Right cardiac atrium (tissue), 5 donors: ENCODE results near the gene C1orf122. TPM values are rescaled to one million over a fixed set of nuclear protein-coding genes. Genes with fewer than 3 reads are reported as not detected.

Experiments
- ATAC-seq, 2 donors: fragments of 200-7000 bp; cut with Tn5 transposase; one replicate each; pipeline versions ENCODE4 v1.8.0 to v1.9.1; 2020; ENCODE audit warnings: moderate library complexity in 2 of 2, mild to moderate bottlenecking in 1 of 2
- DNase-seq, 3 donors: peaks; one replicate each; pipeline ENCODE4 v3.0.0-alpha.2; 2020
- H3K27ac ChIP-seq: one replicate; pipeline ENCODE4 v1.5.1; 2013; ENCODE audit warnings: mild to moderate bottlenecking, low read length, control low read depth, moderate library complexity
- H3K27me3 ChIP-seq: one replicate; pipeline ENCODE4 v1.6.1; 2013; ENCODE audit not compliant: control insufficient read depth, insufficient read depth
- H3K4me1 ChIP-seq: one replicate; pipeline ENCODE4 v1.6.1; 2013; ENCODE audit warnings: low read length; ENCODE audit not compliant: control insufficient read depth, insufficient read depth
- H3K4me3 ChIP-seq: one replicate; pipeline ENCODE4 v1.5.1; 2013; ENCODE audit warnings: low read length, control low read depth
- H3K9me3 ChIP-seq: one replicate; pipeline ENCODE4 v1.6.1; 2013; ENCODE audit warnings: low read length; ENCODE audit not compliant: control insufficient read depth
- WGBS: extraction: QIAGEN DNeasy Blood & Tissue Kit; methylation state at CpG from one replicate; pipeline ENCODE4 v1.1.7; 2013; 5-methylcytosine and 5-hydroxymethylcytosine counted together
- intact Hi-C, 4 donors: fragments of 100-400 bp; cut with DNase I; formaldehyde crosslinking; loops; one replicate each; pipeline versions ENCODE4 v1.11.0 to v1.14.0; 2022 to 2023
- polyA plus RNA-seq: library from polyadenylated mRNA; stranded (reverse); fragments of 200-250 nt; gene quantifications from one replicate; pipeline ENCODE4 v1.2.3, GENCODE V29; 2013
- total RNA-seq, 4 donors: library from RNA; stranded (reverse); fragmentation: NEBNext Ultra II Directional; extraction: Animal tissue kit (Norgen Biotek cat#: 25700); gene quantifications; one replicate each; pipeline ENCODE4 v1.2.1, GENCODE V29; 2021
- donor health status: healthy with polysubstance abuse.
- donor health status: DM: no; HTN: yes; CAD: no.
- donor health status: DM: no; HTN: no; CAD: no.
- donor health status: DM: no; HTN: yes; CAD: no; lungs with severe emphysema.
- donor health status: DM: yes; HTN: yes; CAD: no.

The C1orf122 gene
- total and polyA plus RNA-seq, 5 donors: 45.5 to 84.0 (median 57.3) TPM

- 69% methylated on average over 2 of the region's 2 CpGs for WGBS
- H3K27me3 ChIP-seq: no peaks in the 10 kb centered on the region
- H3K4me3 ChIP-seq: no peak overlapping the region
- no peak overlapping the region for H3K27ac ChIP-seq
- intact Hi-C loops: no loop called here
- ATAC-seq (no peak), DNase-seq (no peak)
- no peaks in the 10 kb centered on the region for H3K4me1 ChIP-seq
- H3K9me3 ChIP-seq: no peaks in the 10 kb centered on the region
Measured at GRCh38 chr1:37825506-37825905, 17.9 kb downstream of the C1orf122 start.

GRCh38 chr1:37828410-37829074, 21.0 kb downstream of the C1orf122 start:
- Histone ChIP-seq H3K27ac (no peak overlapping the region), H3K9me3 (no peaks in the 10 kb centered on the region)
- ATAC-seq: no peak

GRCh38 chr1:37831109-37831508, 23.5 kb downstream of the C1orf122 start:
- no peaks in the 10 kb centered on the region for H3K9me3 ChIP-seq
- no peaks in the 10 kb centered on the region for H3K27me3 ChIP-seq
- DNase-seq: no peak
- ATAC-seq: no peak
- no peak overlapping the region for H3K4me3 ChIP-seq
- H3K27ac ChIP-seq: no peak overlapping the region
- intact Hi-C loops: no loop called here
- WGBS: 95% methylated on average over 4 of the region's 4 CpGs
- H3K4me1 ChIP-seq: no peaks in the 10 kb centered on the region

More at GRCh38 chr1:37828410-37829074, 21.0 kb downstream of the C1orf122 start:
- H3K4me1 ChIP-seq: no peaks in the 10 kb centered on the region
- DNase-seq: no peak
- H3K4me3 ChIP-seq: no peak overlapping the region
- no peaks in the 10 kb centered on the region for H3K27me3 ChIP-seq
- intact Hi-C loops: no loop called here
- 96% methylated on average over 12 of the region's 12 CpGs for WGBS

GRCh38 chr1:37831809-37832208, 24.2 kb downstream of the C1orf122 start:
- 96% methylated on average over 2 of the region's 2 CpGs for WGBS
- Histone ChIP-seq H3K9me3 (no peaks in the 10 kb centered on the region), H3K27me3 (no peaks in the 10 kb centered on the region), H3K27ac (no peak overlapping the region), H3K4me3 (no peak overlapping the region), H3K4me1 (no peaks in the 10 kb centered on the region)
- ATAC-seq: no peak
- DNase-seq: no peak
- intact Hi-C loops: no loop called here

- H3K4me1 ChIP-seq: no peaks in the 10 kb centered on the region
- H3K4me3 ChIP-seq: no peak overlapping the region
- no peaks in the 10 kb centered on the region for H3K27me3 ChIP-seq
- no peak for ATAC-seq
- WGBS: 80% methylated on average over 3 of the region's 3 CpGs
- intact Hi-C loops: no loop called here
- H3K9me3 ChIP-seq: no peaks in the 10 kb centered on the region
- no peak for DNase-seq
- H3K27ac ChIP-seq: no peak overlapping the region
Measured at GRCh38 chr1:37836788-37837187, 29.2 kb downstream of the C1orf122 start.

- WGBS: 95% methylated on average over 10 of the region's 10 CpGs
- DNase-seq: no peak
- intact Hi-C loops: no loop called here
Measured at GRCh38 chr1:37839676-37840075, 32.1 kb downstream of the C1orf122 start.

GRCh38 chr1:37840711-37841110, 33.1 kb downstream of the C1orf122 start:
- intact Hi-C loops: no loop called here
- Histone ChIP-seq H3K9me3 (no peaks in the 10 kb centered on the region), H3K4me3 (no peak overlapping the region), H3K27ac (no peak overlapping the region), H3K4me1 (no peaks in the 10 kb centered on the region), H3K27me3 (no peaks in the 10 kb centered on the region)
- 53% methylated on average over 1 of the region's 1 CpG for WGBS
- DNase-seq (no peak), ATAC-seq (no peak)

More at GRCh38 chr1:37839676-37840075, 32.1 kb downstream of the C1orf122 start:
- no peaks in the 10 kb centered on the region for H3K9me3 ChIP-seq
- H3K27ac ChIP-seq: no peak overlapping the region
- ATAC-seq: no peak
- no peaks in the 10 kb centered on the region for H3K27me3 ChIP-seq
- H3K4me1 ChIP-seq: no peaks in the 10 kb centered on the region
- H3K4me3 ChIP-seq: no peak overlapping the region

GRCh38 chr1:37841652-37842051, 34.1 kb downstream of the C1orf122 start:
- intact Hi-C loops: no loop called here
- Histone ChIP-seq H3K9me3 (no peaks in the 10 kb centered on the region), H3K4me1 (no peaks in the 10 kb centered on the region), H3K27ac (no peak overlapping the region), H3K27me3 (no peaks in the 10 kb centered on the region), H3K4me3 (no peak overlapping the region)
- 91% methylated on average over 3 of the region's 3 CpGs for WGBS
- ATAC-seq (no peak), DNase-seq (no peak)

GRCh38 chr1:37844536-37844935, 36.9 kb downstream of the C1orf122 start:
- ATAC-seq: no peak
- no peaks in the 10 kb centered on the region for H3K9me3 ChIP-seq
- intact Hi-C loops: no loop called here
- H3K27me3 ChIP-seq: no peaks in the 10 kb centered on the region
- H3K27ac ChIP-seq: no peak overlapping the region
- DNase-seq: no peak
- H3K4me1 ChIP-seq: no peaks in the 10 kb centered on the region
- no peak overlapping the region for H3K4me3 ChIP-seq

GRCh38 chr1:37845049-37845646, 37.6 kb downstream of the C1orf122 start:
- DNase-seq (no peak), ATAC-seq (no peak)
- intact Hi-C loops: no loop called here
- Histone ChIP-seq H3K9me3 (no peaks in the 10 kb centered on the region), H3K27me3 (no peaks in the 10 kb centered on the region), H3K4me3 (no peak overlapping the region), H3K4me1 (no peaks in the 10 kb centered on the region), H3K27ac (no peak overlapping the region)
- WGBS: 92% methylated on average over 5 of the region's 5 CpGs

- WGBS: 76% methylated on average over 3 of the region's 3 CpGs
- H3K4me1 ChIP-seq: no peaks in the 10 kb centered on the region
- no peak overlapping the region for H3K4me3 ChIP-seq
- H3K27ac ChIP-seq: no peak overlapping the region
- no peaks in the 10 kb centered on the region for H3K27me3 ChIP-seq
- no peak for DNase-seq
- ATAC-seq: no peak
- H3K9me3 ChIP-seq: no peaks in the 10 kb centered on the region
- intact Hi-C loops: no loop called here
Measured at GRCh38 chr1:37845786-37846185, 38.2 kb downstream of the C1orf122 start.
